ENCODE measurements around the gene DEDD.

Gene DEDD

GRCh38 chr1:161128591-161129420 lies 3.7 kb downstream of the DEDD start:
- DNase-seq (ENCODE audit: low spot score): no peak
- no peak overlapping the region for H3K27ac ChIP-seq
- no peak overlapping the region for H3K4me3 ChIP-seq
- TF ChIP-seq CTCF (IDR thresholded peaks at IDR 0.05): no peak

GRCh38 chr1:161127649-161128048 lies 4.8 kb downstream of the DEDD start:
- no peak for TF ChIP-seq CTCF (IDR thresholded peaks at IDR 0.05)
- no peak overlapping the region for H3K4me3 ChIP-seq
- no peak for DNase-seq (ENCODE audit: low spot score)
- H3K27ac ChIP-seq: no peak overlapping the region

- no peak for DNase-seq (ENCODE audit: low spot score)
- no peak for TF ChIP-seq CTCF (IDR thresholded peaks at IDR 0.05)
- Histone ChIP-seq H3K4me3 (no peak overlapping the region), H3K27ac (no peak overlapping the region)
Measured at GRCh38 chr1:161122967-161123366, 9.5 kb downstream of the DEDD start.

- no peak for TF ChIP-seq CTCF (IDR thresholded peaks at IDR 0.05)
- DNase-seq (ENCODE audit: low spot score): no peak
- no peak overlapping the region for H3K27ac ChIP-seq
- no peak overlapping the region for H3K4me3 ChIP-seq
Measured at GRCh38 chr1:161121834-161122233, 10.6 kb downstream of the DEDD start.

- no peak for TF ChIP-seq CTCF (IDR thresholded peaks at IDR 0.05)
- Histone ChIP-seq H3K4me3 (no peak overlapping the region), H3K27ac (no peak overlapping the region)
- DNase-seq (ENCODE audit: low spot score): no peak
Measured at GRCh38 chr1:161121042-161121650, 11.3 kb downstream of the DEDD start.

- Histone ChIP-seq H3K4me3 (peak overlapping the region; percentile 94), H3K27ac (peak overlapping the region; percentile 81 to 96)
- TF ChIP-seq CTCF (IDR thresholded peaks at IDR 0.05): peak; percentile 19
- no peak for DNase-seq (ENCODE audit: low spot score)
Measured at GRCh38 chr1:161119092-161119903, 13.2 kb downstream of the DEDD start.

Measured in coronary artery (tissue), 2 donors.